Retina (tissue), 1 donor: ENCODE data around the gene R3HDM2.
"Not testable (repeated sequence)": the region's sequence is repeated elsewhere in the genome, so short reads cannot be mapped to it uniquely, and the experiment has no call there.

Source experiments
- DNase-seq: peaks from one replicate; pipeline ENCODE4 v3.0.0-alpha.2; 2016

R3HDM2 gene

DNA sequence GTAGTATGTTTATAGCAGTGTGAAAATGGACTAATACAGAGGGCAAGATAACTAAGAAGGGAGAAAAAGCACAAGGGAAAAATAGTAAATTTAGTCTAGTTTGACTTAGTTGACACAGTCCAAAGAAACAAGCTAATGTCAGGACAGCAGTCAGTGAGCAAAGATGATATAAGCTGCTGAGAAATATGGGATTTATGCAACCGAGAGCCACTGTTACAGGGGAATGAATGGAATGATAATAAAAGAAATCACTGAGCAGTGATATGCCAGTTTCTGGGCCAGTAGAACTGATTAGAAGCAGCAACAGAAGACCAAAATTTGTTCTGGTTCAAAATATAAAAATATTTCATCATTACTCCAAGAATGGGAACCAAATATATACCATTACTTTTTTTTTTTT lies 60.1 kb downstream of the R3HDM2 start:
- DNase-seq, result no peak

DNA sequence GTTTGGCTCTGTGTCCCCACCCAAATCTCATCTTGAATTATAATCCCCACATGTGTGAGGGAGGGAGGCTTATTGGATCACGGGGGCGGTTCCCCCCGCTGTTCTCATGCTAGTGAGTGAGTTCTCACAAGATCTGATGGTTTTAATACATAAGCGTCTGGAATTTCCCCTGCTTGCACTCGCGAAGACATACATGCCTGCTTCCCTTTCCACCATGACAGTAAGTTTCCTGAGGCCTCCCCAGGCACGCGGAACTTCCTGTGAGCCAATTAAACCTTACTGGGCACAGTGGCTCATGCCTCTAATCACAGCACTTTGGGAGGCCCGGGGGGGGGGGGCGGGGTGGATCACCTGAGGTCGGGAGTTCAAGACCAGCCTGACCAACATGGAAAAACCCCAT lies 60.8 kb downstream of the R3HDM2 start:
- DNase-seq, result no peak

GRCh38 chr12:57369202-57369601 lies 61.6 kb downstream of the R3HDM2 start:
- no peak for DNase-seq

GRCh38 chr12:57368349-57369095 lies 62.3 kb downstream of the R3HDM2 start:
- DNase-seq, result no peak

GRCh38 chr12:57367121-57367520 lies 63.7 kb downstream of the R3HDM2 start:
- no peak for DNase-seq

- DNase-seq, result no peak
Observed at GRCh38 chr12:57366315-57366714, 64.5 kb downstream of the R3HDM2 start.

GRCh38 chr12:57364156-57364555 lies 66.7 kb downstream of the R3HDM2 start:
- not testable (repeated sequence) for DNase-seq

- no peak for DNase-seq
Observed at GRCh38 chr12:57360468-57360867, 70.4 kb downstream of the R3HDM2 start.

GRCh38 chr12:57358646-57359045 lies 72.2 kb downstream of the R3HDM2 start:
- DNase-seq, result no peak

DNA sequence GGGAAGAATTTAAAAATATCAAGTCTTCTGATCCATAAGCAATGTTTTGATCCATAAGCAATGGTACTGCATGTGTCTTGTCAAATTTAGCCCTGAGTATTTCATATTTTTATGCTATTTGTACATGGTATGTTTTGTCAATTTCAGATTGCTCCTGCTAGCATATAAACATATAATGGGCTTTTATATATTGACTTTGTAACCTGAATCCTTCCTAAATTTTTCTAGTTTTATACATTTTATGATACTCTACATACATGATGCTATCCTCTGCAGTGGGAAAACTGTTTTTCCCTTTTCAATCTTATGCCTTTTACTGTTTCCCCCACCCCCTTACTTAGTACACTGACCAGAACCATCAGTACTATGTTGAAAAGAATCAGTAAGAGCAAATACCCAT lies 75.1 kb downstream of the R3HDM2 start:
- no peak for DNase-seq

DNA sequence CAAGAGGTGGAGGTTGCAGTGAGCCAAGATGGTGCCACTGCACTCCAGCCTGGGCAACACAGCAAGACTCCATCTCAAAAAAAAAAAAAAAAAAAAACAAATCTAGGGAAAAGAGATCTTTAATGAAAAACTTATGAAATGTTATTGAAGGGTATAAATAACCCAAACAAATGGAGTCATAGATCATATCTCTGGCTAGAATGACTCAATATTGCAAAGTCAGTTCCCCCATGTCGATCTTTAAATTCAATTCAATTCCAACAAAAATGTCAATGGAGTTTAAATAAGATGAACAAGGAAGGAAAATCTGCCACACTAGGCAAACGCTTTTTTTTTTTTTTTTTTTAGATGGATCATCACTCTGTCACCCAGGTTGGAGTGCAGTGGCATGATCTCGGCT lies 78.7 kb downstream of the R3HDM2 start:
- no peak for DNase-seq

DNA sequence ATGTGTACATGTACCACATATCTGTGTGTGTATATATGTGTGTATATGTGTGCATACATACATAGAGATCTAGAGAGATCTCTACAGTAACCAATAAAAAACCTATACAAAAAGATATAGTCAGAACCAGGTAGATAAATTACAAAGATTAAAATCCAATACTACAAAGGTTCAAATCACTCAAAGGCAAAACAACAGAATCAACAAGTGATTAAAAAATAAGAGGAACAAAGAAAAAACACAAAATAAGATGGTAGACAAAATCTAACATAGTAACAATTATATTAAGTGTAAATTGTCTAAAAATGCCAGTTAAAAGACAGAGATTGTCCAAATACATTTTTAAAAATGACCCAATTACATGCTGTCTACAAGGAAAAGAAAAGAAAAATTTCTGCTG lies 83.6 kb downstream of the R3HDM2 start:
- DNase-seq, result no peak

GRCh38 chr12:57343703-57344378 lies 87.0 kb downstream of the R3HDM2 start:
- DNase-seq, result no peak

GRCh38 chr12:57342207-57342691 lies 88.6 kb downstream of the R3HDM2 start:
- DNase-seq, result peak; percentile 61

GRCh38 chr12:57341275-57341990 lies 89.4 kb downstream of the R3HDM2 start:
- DNase-seq, result no peak

DNA sequence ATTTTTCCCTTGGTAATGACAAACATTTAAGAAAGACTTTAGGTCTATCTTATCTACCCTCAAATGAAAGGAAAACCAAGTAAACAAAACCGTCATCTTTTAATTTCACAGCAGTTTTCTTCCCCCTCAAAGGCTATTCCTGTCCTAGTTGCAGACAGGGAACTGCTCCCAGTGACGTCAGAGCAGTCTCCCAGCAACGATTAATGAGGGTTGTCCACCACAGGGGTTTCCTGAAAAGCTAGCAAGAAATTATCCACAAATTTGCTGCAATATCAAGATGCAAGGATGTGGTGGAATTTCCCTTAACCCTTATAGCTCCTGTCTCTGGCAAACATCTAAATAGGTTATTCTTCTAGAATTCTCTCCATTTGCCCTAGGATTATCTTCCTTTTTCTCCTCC lies 90.7 kb downstream of the R3HDM2 start:
- DNase-seq, result peak; percentile 36

- DNase-seq, result not testable (repeated sequence)
Observed at GRCh38 chr12:57336299-57336698, 94.5 kb downstream of the R3HDM2 start.

- no peak for DNase-seq
Observed at GRCh38 chr12:57334219-57334618, 96.6 kb downstream of the R3HDM2 start.

- DNase-seq, result no peak
Observed at GRCh38 chr12:57332646-57333312, 98.1 kb downstream of the R3HDM2 start.

DNA sequence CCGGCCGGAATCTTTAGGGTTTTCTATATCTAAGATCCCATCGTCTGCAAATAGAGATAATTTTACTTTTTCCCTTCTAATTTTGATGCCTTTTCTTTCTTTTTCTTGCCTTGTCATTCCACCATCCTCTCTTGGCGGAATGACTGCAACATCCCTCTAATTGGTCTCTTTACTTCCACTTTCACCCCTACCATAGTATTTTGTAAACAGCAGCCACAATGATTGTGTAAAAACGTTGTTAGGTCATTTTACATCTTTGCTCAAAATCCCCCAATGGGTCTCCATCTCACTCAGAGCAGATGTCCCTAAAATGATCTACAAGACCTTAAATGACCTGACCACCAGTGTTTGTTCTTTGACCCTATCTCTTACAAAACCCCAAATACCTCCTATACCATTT lies 99.9 kb downstream of the R3HDM2 start:
- DNase-seq, result no peak

- DNase-seq, result no peak
Observed at GRCh38 chr12:57329219-57329618, 101.6 kb downstream of the R3HDM2 start.

DNA sequence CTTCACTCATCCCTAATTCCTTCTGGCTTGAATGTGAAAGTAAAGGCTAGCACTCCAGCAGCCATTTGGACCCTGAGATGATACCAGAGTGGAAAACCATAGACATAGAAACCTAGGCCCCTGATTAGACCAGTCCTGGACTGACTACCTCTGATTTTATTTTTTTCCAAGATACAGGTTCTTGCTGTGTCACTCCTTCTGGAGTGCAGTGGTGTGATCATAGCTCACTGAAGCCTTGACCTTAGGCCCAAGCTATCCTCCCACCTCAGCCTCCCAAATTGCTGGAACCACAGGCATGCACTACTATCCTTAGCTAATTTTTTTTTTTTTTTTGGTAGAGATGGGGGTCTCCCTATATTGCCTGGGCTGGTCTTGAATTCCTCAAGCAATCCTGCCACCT lies 105.4 kb downstream of the R3HDM2 start:
- DNase-seq, result no peak

DNA sequence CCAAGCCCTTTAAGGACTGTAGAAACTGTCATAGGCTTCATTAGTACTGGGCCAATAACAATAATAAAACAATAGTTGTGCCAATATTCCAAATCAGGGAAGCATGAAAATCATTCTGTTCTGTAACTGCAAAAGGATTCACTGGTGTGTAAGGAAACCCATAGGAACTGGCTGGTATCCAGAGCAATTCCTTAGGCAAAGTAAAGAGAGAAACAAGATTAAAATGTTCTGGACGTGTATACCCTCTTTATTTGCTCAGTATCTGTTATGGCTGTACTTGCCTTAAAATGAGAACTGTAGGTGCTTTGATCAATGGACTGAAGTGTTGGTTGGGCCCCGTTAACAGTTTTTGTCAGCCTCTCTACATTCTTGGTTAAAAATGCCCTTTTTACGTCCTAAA lies 107.4 kb downstream of the R3HDM2 start:
- DNase-seq, result no peak
